SH-SY5Y (cell line): Measurements from ENCODE around the gene LRP4.

ENCODE experiments used
- GATA2 ChIP-seq: IDR thresholded peaks from 2 replicates; pipeline ENCODE4 v1.6.1; 2011; ENCODE audit warnings: mild to moderate bottlenecking, low read depth, low read length
- GATA3 ChIP-seq: IDR thresholded peaks from 2 replicates; pipeline ENCODE4 v1.6.1; 2011; ENCODE audit warnings: low read depth, mild to moderate bottlenecking, low read length, moderate library complexity

DNA sequence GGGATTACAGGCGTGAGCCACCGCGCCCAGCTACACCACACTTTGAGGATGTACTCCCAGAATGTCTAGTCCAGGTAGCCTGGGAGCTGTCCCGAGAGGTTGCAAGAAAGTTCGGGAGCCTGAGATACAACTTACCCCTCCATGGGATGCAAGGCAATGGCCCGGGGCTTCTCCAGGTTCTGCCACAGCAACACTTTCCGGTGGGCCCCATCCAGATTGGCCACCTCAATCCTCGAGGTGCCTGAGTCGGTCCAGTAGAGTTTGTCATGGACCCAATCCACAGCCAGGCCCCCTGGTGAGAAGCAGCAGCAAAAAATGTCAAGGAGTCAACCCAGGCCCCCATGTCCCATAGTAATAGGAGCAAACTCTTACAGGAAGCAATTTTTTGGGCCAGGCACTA is 25.5 kb downstream of the LRP4 start:
- no peak for TF ChIP-seq GATA3
- TF ChIP-seq GATA2, result no peak
